CD14-positive monocyte (primary cell): ENCODE measurements around the gene TEDDM1. TPM values are rescaled to one million over a fixed set of nuclear protein-coding genes. Genes with fewer than 3 reads are reported as not detected.
"Not testable (repeated sequence)": the region's sequence is repeated elsewhere in the genome, so short reads cannot be mapped to it uniquely, and the experiment has no call there.

Source experiments
- DNase-seq, 3 donors: peaks; one replicate each; pipeline ENCODE4 v3.0.0-alpha.2; 2011 to 2022
- H2AFZ ChIP-seq: 2 replicates; pipeline ENCODE4 v1.6.0; 2012; ENCODE audit warnings: mild to moderate bottlenecking, low read depth, low read length, inconsistent platforms; ENCODE audit not compliant: insufficient read depth, poor library complexity, severe bottlenecking
- H3K27ac ChIP-seq, 2 donors: 1 replicate in 1 of 2; 2 replicates in 1 of 2; pipeline ENCODE4 v1.5.1; 2012 to 2013; ENCODE audit warnings: low read length in 2 of 2, control low read depth in 1 of 2, inconsistent platforms in 1 of 2, low read depth in 1 of 2, mild to moderate bottlenecking in 1 of 2
- H3K27me3 ChIP-seq, 2 donors: one replicate each; pipeline versions ENCODE4 v1.6.0 to v1.6.1; 2011 to 2013; ENCODE audit warnings: low read length in 2 of 2; ENCODE audit not compliant: control insufficient read depth in 2 of 2, insufficient read depth in 2 of 2
- H3K36me3 ChIP-seq, 2 donors: replicated peaks in 1 of 2; 1 replicate in 1 of 2; 2 replicates in 1 of 2; pipeline versions ENCODE4 v1.5.1 to v1.6.1; 2012 to 2013; ENCODE audit warnings: low read length in 2 of 2, control low read depth in 1 of 2, inconsistent platforms in 1 of 2, mild to moderate bottlenecking in 1 of 2; ENCODE audit not compliant: insufficient read depth in 2 of 2, control insufficient read depth in 1 of 2
- H3K4me1 ChIP-seq, 2 donors: 1 replicate in 1 of 2; 2 replicates in 1 of 2; pipeline versions ENCODE4 v1.5.1 to v1.6.1; 2012 to 2013; ENCODE audit warnings: low read length in 2 of 2, control low read depth in 1 of 2, inconsistent platforms in 1 of 2, mild to moderate bottlenecking in 1 of 2, moderate library complexity in 1 of 2; ENCODE audit not compliant: insufficient read depth in 2 of 2, control insufficient read depth in 1 of 2
- H3K4me2 ChIP-seq: replicated peaks from 2 replicates; pipeline ENCODE3; 2012; ENCODE audit warnings: low read length, moderate library complexity, mild to moderate bottlenecking; ENCODE audit not compliant: poor library complexity, severe bottlenecking; ENCODE audit errors: extremely low read depth
- H3K4me3 ChIP-seq, 3 experiments: fragments of 200-600 bp in 1 of 3; sonication (generic) in 1 of 3; replicated peaks in 1 of 3; 1 replicate in 2 of 3; 2 replicates in 1 of 3; pipeline ENCODE4 v1.5.1; 2011 to 2013; ENCODE audit warnings: low read length in 3 of 3, mild to moderate bottlenecking in 3 of 3, control low read depth in 2 of 3, low read depth in 2 of 3, inconsistent platforms in 1 of 3, moderate library complexity in 1 of 3
- H3K79me2 ChIP-seq: 2 replicates; pipeline ENCODE4 v1.6.0; 2012; ENCODE audit warnings: mild to moderate bottlenecking, control low read depth, inconsistent platforms, low read length, moderate library complexity; ENCODE audit not compliant: insufficient read depth
- H3K9ac ChIP-seq: 2 replicates; pipeline ENCODE4 v1.6.0; 2017; ENCODE audit warnings: low read length, mild to moderate bottlenecking; ENCODE audit not compliant: insufficient read depth, poor library complexity, severe bottlenecking
- H3K9me3 ChIP-seq, 2 donors: replicated peaks in 1 of 2; 1 replicate in 1 of 2; 2 replicates in 1 of 2; pipeline versions ENCODE4 v1.5.1 to v1.6.1; 2012 to 2013; ENCODE audit warnings: low read length in 2 of 2, control low read depth in 1 of 2; ENCODE audit not compliant: control insufficient read depth in 1 of 2, insufficient read depth in 1 of 2
- H4K20me1 ChIP-seq: 2 replicates; pipeline ENCODE4 v1.6.0; 2012; ENCODE audit warnings: mild to moderate bottlenecking, low read length, control low read depth, moderate library complexity; ENCODE audit not compliant: insufficient read depth
- H3K27ac Mint-ChIP-seq, 7 donors: one replicate each; pipeline ENCODE4 v1.8.0; 2020; ENCODE audit warnings: mild to moderate bottlenecking in 7 of 7, mixed read lengths in 7 of 7, moderate library complexity in 6 of 7, inconsistent platforms in 2 of 7
- H3K27me3 Mint-ChIP-seq, 3 donors: one replicate each; pipeline ENCODE4 v1.8.0; 2021 to 2022; ENCODE audit warnings: low read depth in 3 of 3, mild to moderate bottlenecking in 3 of 3, mixed read lengths in 3 of 3, moderate library complexity in 3 of 3, inconsistent platforms in 1 of 3
- H3K36me3 Mint-ChIP-seq, 2 donors: one replicate each; pipeline ENCODE4 v1.8.0; 2020; ENCODE audit warnings: mixed read lengths in 2 of 2, inconsistent platforms in 1 of 2, mild to moderate bottlenecking in 1 of 2
- H3K4me1 Mint-ChIP-seq: one replicate; pipeline ENCODE4 v1.8.0; 2020; ENCODE audit warnings: mild to moderate bottlenecking, mixed read lengths
- H3K4me3 Mint-ChIP-seq, 2 donors: one replicate each; pipeline ENCODE4 v1.8.0; 2020; ENCODE audit warnings: mild to moderate bottlenecking in 2 of 2, mixed read lengths in 2 of 2, moderate library complexity in 1 of 2
- H3K9me3 Mint-ChIP-seq, 7 donors: one replicate each; pipeline ENCODE4 v1.8.0; 2020 to 2022; ENCODE audit warnings: mixed read lengths in 7 of 7, mild to moderate bottlenecking in 6 of 7, moderate library complexity in 6 of 7, inconsistent platforms in 2 of 7
- CTCF ChIP-seq: fragments of 200-600 bp; IDR thresholded peaks from one replicate; pipeline ENCODE4 v1.8.0; 2022; ENCODE audit warnings: antibody characterized with exemption, mild to moderate bottlenecking
- WGBS: methylation state at CpG from one replicate; pipeline ENCODE4 v1.1.5; 2013; ENCODE audit warnings: missing lambda C conversion rate; ENCODE audit not compliant: insufficient coverage; 5-methylcytosine and 5-hydroxymethylcytosine counted together
- intact Hi-C, 2 donors: fragments of 100-400 bp; cut with micrococcal nuclease; formaldehyde crosslinking; loops; one replicate each; pipeline versions ENCODE4 v1.15.0 to v1.15.1; 2023
- polyA plus RNA-seq, 3 donors: library from polyadenylated mRNA; depleted of rRNA in 1 of 3; unstranded in 2 of 3; stranded (reverse) in 1 of 3; fragments of 300-500 nt in 2 of 3; fragments of >200 nt in 1 of 3; fragmentation: Illumina TruSeq in 2 of 3; gene quantifications; 1 replicate in 2 of 3; 2 replicates in 1 of 3; pipeline ENCODE4 v1.2.3, GENCODE V29; 2012 to 2021

The TEDDM1 gene
- polyA plus RNA-seq, 3 donors, result 0.07 TPM; not detected in 2

- Histone ChIP-seq H2AFZ (no peak overlapping the region), H3K9ac (no peak overlapping the region), H3K9me3 (no peaks in the 10 kb centered on the region), H4K20me1 (peaks cover 61% of the 10 kb centered on the region), H3K4me2 (no peak overlapping the region), H3K4me1 (peaks cover 7 to 8% of the 10 kb centered on the region in 2 donors), H3K36me3 (peaks cover 49 to 63% of the 10 kb centered on the region in 2 donors), H3K27me3 (no peaks in the 10 kb centered on the region), H3K4me3 (no peak overlapping the region), H3K79me2 (peaks cover 17% of the 10 kb centered on the region), H3K27ac (peak overlapping the region in 1 of 2 donors; percentile 61)
- Mint-ChIP-seq H3K4me3 (no peak overlapping the region), H3K27me3 (peaks cover 0 to 7% (median 0%) of the 10 kb centered on the region in 3 donors), H3K4me1 (peaks cover 27% of the 10 kb centered on the region), H3K27ac (peak overlapping the region in 4 of 7 donors; percentile 16 to 83 (median 58)), H3K36me3 (peaks cover 49 to 63% of the 10 kb centered on the region in 2 donors), H3K9me3 (no peaks in the 10 kb centered on the region)
- intact Hi-C loops, result no loop called here
- DNase-seq, result no peak
- TF ChIP-seq CTCF, result no peak
- 89% methylated on average over 4 of the region's 9 CpGs for WGBS
Measured at GRCh38 chr1:182381962-182382819, 18.3 kb downstream of the TEDDM1 start.

- H3K36me3 Mint-ChIP-seq, result peaks cover 30 to 43% of the 10 kb centered on the region in 2 donors
- Histone ChIP-seq H3K4me2 (no peak overlapping the region), H3K27me3 (no peaks in the 10 kb centered on the region), H3K4me3 (no peak overlapping the region), H3K4me1 (peaks cover 7 to 8% of the 10 kb centered on the region in 2 donors), H3K9me3 (no peaks in the 10 kb centered on the region), H4K20me1 (peaks cover 41% of the 10 kb centered on the region), H2AFZ (no peak overlapping the region), H3K79me2 (peaks cover 8% of the 10 kb centered on the region), H3K27ac (peak overlapping the region in 1 of 2 donors; percentile 61), H3K36me3 (peaks cover 29 to 43% of the 10 kb centered on the region in 2 donors), H3K9ac (no peak overlapping the region)
- no peak for DNase-seq
- intact Hi-C loops, result no loop called here
- H3K9me3 Mint-ChIP-seq, result no peaks in the 10 kb centered on the region
- H3K4me1 Mint-ChIP-seq, result peaks cover 21% of the 10 kb centered on the region
- peak overlapping the region in 2 of 7 donors; percentile 42 to 48 for H3K27ac Mint-ChIP-seq
- peaks cover 0 to 7% (median 0%) of the 10 kb centered on the region in 3 donors for H3K27me3 Mint-ChIP-seq
- 80% methylated on average over 1 of the region's 4 CpGs for WGBS
- H3K4me3 Mint-ChIP-seq, result no peak overlapping the region
- TF ChIP-seq CTCF, result no peak
Measured at GRCh38 chr1:182380199-182380598, 20.3 kb downstream of the TEDDM1 start.

GRCh38 chr1:182379781-182380180 is 20.7 kb downstream of the TEDDM1 start:
- WGBS, result 93% methylated on average over 3 of the region's 7 CpGs
- H3K9me3 ChIP-seq, H3K79me2 ChIP-seq, H3K4me3 Mint-ChIP-seq, H3K27me3 ChIP-seq, H3K4me1 ChIP-seq, H3K9me3 Mint-ChIP-seq, H3K4me2 ChIP-seq, H3K9ac ChIP-seq, H2AFZ ChIP-seq, H3K27me3 Mint-ChIP-seq, intact Hi-C loops, DNase-seq, H3K4me3 ChIP-seq: not testable (repeated sequence)
- Histone ChIP-seq H4K20me1 (peaks cover 38% of the 10 kb centered on the region), H3K36me3 (peaks cover 25 to 39% of the 10 kb centered on the region in 2 donors), H3K27ac (peak overlapping the region in 1 of 2 donors; percentile 61)
- Mint-ChIP-seq H3K4me1 (peaks cover 21% of the 10 kb centered on the region), H3K27ac (peak overlapping the region in 1 of 7 donors; percentile 42), H3K36me3 (peaks cover 27 to 38% of the 10 kb centered on the region in 2 donors)
